Fibroblast of skin of abdomen (primary cell): ENCODE results near the gene PEDS1.
"Not testable (repeated sequence)": the region's sequence is repeated elsewhere in the genome, so short reads cannot be mapped to it uniquely, and the experiment has no call there.

Experiments
- DNase-seq: peaks from one replicate; pipeline ENCODE4 v3.0.0-alpha.2; 2013

Gene PEDS1

DNA sequence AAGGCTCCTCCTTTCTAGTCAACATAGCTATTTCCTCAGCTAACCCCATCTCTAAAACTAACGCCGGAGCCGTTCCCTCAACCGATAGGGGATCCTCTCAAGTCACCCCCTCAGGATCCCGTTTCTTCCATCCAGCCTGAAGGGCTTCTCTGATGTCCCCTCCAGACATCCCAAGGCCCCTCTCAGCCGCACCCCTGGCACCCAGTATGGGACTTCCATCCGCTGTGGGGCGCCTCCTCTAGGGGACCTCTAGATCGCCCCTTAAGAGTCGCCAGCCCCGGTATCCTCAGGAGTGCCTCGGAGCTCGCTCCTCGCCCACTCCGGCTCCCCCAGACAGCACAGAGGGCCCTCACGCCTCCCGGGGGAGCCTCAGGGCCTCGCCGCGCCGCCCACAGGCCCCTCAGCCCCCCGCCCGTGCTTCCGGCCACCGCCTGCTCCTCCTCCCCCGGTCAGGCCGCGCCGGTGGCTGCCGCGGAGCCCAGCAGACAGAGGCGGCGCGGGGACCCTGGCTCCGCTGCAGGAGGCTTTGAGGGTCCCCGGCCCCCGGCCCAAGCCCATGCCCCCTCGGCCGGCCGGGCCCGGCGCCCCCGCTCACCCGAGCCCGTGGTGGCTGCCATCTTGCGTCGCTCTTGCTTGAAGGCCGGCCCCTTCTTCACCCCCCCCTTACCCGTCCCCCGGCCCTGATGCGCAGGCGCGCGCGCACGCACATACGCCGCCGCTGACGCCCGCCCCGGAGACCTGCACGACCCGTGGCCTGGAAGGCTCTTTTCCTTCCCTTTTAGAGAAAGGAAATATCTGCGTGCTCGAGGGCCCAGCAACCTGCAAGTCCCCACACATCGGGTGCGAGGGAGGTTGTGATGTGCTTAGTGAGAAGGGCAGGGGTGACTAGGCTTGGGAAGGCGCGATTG lies 40.8 kb downstream of the PEDS1 start, which contains the start of gene UBE2V1:
Gene UBE2V1 (minus strand): TSS at position 639 of the 908 bp plus-strand sequence. CDS start 22 bp downstream, at position 617.
- DNase-seq: peak; percentile 85

DNA sequence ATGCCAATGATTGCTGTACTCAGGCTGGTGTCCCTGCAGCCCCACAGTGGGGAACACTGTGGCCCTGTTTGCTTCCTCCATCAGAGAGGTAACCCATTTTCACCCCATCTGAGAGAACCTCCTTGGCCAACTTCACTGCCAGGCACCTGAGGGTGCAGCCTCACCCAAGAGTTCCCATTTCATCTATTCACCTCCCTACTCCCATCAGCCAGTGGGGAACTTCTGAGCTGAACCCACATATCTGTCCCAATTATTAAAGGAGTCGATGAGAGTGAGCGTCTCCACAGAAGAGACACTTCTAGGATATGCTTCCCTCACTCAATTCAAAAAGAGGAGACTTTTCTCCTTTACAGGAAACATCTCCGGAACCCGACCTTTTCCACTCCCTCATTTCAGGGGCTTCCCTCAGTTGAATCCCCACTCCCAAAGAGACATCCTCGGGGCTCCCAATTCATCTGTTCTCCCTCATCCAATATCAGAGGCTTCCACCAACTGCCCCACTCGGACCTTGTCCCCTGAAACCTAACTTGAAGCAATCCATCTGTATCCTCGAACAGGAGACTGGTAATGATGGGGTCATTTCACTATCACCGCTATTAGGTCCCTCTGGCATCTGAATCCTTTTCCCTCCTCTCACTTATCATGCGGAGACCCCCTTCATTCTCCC lies 41.6 kb downstream of the PEDS1 start:
- no peak for DNase-seq

DNA sequence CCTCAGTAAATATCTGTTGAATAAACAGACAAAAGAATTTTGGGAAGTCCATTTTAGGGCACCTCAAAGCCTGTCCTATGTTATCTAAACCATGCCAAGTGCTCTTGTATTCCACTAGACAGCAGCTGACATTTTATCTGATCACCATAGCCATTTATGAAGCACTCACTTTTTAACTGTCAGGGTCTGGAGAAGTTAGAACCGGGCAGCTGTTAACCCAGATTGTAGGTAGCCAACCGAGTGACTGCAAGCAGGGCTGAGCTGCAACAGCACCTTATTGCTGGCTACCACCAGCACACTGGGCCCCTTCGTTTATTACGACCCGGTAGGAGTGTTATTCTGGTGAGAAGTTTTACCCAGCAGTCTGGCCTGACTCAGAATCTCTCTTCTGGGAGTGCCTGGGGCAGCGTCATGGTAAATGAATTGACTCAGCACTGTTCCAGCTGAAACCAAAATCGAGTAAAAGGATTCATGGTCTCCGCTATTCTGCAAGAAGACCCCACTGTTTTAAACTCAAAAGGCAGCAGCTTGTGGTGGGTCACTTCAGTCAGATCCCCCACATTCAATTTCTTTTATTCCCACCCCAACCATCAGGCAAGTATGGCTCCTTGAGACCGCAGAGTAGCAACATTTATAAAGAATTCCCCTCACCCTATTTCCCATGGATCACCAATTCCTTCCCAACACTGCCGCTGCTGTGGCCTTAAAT lies 42.2 kb downstream of the PEDS1 start:
- DNase-seq: peak; percentile 49

DNA sequence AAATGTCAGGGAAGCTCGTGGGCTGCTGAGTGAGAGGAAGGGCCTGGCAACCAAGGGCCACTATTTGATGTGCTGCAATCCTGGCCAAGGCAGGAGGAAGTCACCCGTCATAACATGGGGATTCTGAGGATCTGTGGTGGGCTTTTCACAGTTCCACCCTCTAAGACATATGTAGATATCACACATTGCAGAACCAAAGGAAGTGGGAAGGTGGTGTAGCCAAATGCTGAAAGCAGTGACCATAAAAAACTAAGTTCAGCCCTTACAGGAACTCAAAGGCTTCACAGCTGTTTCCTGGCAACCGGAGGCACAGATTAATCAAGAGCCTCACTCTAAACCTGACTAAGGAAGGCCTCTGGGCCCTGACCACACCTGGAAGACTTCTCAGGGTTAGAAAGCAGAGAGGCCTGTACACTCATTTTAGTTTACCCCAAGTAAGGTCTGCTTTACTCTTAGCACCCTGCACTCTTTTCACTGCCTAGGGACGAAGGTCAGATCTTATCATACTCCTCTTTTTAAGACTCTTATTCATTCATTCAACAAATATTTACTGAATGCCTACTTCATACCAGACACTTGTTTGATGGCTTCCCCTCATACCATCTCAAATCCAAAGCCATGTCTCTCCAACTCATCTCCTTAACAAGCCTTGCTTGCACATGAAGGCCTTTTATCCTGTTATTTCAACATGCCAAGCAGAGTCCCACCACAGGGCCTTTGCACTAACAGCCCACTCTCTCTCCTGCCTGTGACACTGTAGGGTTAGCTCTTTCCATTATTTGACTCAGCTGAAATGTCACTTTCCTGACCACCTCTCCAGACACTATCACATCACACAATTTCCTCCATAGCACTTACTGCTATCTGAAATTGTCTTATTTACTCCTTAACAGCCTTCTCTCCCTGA lies 43.1 kb downstream of the PEDS1 start:
- peak; percentile 29 for DNase-seq

DNA sequence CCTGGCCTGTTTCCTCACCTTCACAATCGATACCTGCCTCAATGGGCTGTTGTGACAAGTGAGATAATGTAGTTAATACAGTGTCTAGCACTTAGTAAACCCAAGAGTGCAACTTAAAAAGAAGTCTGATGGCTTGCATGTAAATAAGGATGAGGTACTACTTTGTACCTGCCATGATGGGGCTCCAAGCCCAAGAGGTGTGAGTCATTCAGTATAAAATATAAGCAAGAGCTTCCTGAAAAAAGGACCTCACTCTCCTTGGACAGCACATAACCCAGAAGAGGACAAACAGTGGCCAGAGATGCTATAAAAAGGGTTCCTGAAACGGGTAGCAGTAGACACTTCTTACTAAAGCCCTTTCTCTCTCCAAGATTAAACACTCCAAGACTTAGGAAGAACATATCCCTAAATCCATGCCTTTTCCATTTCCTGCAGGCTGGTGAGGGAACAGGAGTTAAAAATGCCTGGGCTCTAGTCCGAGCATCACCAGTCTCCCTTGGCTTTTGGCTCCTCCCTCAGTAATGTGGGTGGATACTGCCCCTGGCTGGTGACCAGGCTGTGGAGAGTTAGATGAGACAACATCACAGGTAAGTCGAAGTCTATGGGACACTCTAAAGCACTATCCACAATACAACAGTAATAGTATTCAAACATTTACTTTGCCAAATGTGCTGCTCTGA lies 44.8 kb downstream of the PEDS1 start:
- no peak for DNase-seq

DNA sequence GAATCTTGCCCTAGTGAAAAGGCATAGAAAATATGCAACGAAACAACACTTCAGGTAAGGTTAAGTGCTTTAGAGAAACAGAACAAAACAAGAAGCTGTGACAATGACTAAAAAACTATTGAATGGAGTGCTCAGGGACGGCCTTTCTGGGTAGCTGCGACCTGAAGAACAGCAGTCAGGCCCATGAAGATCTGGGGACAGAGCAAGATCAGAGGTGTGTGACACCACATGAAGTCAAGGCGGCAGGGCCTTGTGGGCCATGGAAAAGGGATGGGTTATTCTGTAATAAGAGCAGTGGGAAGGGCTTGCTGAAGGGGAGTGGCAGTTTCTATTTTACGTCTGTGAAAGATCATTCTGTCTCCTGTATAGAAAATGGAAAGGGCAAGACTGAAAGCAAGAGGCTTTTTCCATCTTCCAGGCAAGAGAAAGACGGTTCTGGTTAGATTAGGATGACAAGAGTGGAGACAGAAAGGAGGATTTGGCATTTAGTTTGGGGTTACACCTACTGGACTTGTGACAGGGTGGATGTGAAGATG lies 45.7 kb downstream of the PEDS1 start:
- DNase-seq: no peak

DNA sequence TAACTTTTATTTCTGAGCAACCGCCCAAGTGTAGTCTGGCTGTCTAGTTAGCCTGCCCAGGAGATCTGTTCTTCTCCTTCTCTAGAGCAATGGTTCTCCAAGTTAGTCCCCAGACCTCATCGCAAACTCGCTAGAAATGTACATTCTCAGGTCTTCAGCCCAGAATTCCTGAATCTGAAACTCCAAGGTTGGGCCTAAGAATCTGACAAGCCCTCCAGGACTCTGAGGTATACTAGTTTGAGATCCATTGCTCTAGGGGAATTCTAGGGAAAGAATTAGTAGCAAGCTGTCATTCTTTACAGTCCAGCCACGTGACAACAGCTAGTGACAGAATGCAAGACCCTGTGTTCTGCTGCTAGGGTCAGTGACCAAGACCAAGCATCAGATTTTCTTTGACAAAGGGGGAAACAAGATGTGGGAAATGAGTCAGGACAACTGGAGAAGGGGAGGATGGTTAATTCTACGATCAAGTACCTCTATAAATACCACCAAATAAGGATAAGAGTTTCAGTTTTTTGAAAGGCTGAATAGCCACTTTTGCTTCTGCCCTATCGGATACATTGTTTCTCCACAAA lies 46.4 kb downstream of the PEDS1 start:
- DNase-seq: no peak

DNA sequence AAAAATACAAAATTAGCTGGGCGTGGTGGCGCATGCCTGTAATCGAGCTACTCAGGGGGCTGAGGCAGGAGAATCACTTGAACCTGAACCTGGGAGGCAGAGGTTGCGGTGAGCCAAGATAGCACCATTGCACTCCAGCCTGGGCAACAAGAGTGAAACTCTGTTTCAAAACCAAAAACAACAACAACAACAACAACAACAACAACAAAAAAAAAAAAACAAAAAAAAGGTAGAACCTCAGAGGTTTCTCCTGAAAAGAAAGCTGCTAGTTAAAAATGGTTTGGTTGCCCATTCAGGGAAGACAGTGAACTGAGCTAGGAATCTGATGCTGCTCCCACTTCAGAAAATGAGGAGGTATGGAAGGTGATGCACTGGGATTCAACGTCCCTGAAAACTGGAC lies 46.9 kb downstream of the PEDS1 start:
- DNase-seq: not testable (repeated sequence)
